Measurements from ENCODE around the gene SMAD6. TPM values are rescaled to one million over a fixed set of nuclear protein-coding genes. Genes with fewer than 3 reads are reported as not detected.

The SMAD6 gene
- total and polyA plus RNA-seq, 9 of the 15 experiments (the other 6 are each of a cell fraction or from before 2014, with no cell fraction given) = 0.10 to 15.5 (median 3.7) TPM

DNA sequence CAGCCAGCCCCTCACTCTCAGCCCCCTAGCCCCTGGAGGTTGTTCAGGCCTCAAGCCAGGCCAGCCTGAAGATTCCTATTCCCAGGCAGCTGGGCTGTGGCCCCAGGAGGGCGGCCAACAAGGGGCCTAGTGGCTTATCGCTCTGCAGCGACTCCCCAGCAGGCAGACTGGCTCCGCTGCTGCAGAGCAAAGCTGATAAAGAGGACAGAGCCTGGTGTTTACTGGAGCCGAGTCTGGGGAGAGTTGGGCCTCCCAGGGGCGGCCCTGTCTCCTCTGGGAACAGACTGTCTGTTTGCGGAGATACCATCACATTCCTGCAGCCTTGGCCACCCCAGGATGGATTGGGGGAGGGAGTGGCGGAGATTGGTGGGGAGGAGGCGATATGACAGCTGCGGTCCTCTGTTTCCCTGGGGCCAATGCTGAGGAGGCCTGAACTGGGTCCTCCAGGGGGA is 22.4 kb upstream of the SMAD6 start (continued):
- TF ChIP-seq, protein P1, sequence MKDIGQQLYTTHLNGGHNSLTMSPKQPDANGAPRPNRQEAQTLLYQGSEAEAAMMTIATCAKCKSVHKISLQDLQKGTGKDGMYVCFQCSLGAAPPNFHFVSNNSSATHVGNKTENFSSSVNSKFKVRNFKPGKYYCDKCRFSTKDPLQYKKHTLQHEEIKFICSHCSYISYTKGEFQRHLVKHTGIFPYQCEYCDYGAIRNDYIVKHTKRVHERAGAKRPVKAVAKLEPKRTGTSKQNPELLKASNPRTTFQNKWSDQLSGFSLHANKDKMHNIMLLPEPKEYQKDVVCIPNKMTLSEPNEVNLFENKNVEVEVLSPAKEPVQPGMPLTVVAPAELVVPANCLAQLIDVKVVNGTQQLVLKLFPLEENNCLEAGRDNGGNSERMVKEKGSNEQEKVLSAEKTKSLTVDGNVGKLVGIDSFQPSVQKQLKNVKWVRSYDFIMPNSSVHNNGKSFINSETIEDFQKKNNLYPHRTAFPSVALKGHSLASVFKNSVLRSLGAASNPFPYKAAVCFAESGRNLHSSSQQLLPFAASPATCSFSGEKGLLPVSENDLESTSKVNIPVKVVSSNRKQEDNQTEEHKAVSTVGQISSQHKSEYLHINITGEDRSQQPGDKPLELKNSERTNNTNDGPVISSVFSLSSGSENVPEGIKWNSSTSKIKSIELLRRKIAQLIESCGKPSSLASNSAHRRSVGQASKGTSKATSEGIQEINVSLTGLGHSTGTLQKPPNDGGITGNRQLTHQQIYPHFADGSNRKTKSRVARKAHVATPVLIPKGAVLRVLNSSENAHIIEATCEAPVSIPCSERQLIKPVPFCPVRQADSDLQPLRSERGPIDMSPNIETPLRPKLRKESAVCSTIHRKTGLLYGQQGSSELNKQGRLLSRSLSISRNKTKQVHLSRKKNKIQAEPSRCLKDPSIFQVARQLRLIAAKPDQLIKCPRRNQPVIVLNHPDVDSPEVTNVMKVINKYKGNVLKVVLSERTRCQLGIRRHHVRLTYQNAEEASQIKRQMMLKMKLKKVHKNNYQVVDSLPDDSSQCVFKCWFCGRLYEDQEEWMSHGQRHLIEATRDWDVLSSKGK (CRISPR knock-in tag; IDR thresholded peaks at IDR 0.05) = no peak
- TF ChIP-seq ASH1L (IDR thresholded peaks at IDR 0.05; ENCODE audit: borderline replicate concordance, low read depth, partially characterized antibody) (no peak), ARNT (IDR thresholded peaks at IDR 0.05) (peak; percentile 79 to 91), KLF1 (tag; IDR thresholded peaks at IDR 0.05) (no peak), SREBF2 (CRISPR knock-in tag; IDR thresholded peaks at IDR 0.05) (no peak), ZNF224 (CRISPR knock-in tag; IDR thresholded peaks at IDR 0.05) (no peak), MBD2 (IDR thresholded peaks at IDR 0.05; ENCODE audit: borderline replicate concordance, low read depth) (peak; percentile 83; the same call in 1 of the 2 replicates), MTA3 (IDR thresholded peaks at IDR 0.05; ENCODE audit: borderline replicate concordance) (peak; percentile 95), NELFE (IDR thresholded peaks at IDR 0.05; ENCODE audit: insufficient read depth, insufficient read length) (no peak), MCM3 (IDR thresholded peaks at IDR 0.05) (no peak), ZNF184 (CRISPR knock-in tag; IDR thresholded peaks at IDR 0.05) (no peak), KDM1A (IDR thresholded peaks at IDR 0.05) (peak; percentile 92 to 96), MAZ (CRISPR knock-in tag; conservative IDR thresholded peaks at IDR 0.05 in 1 of 2, IDR thresholded peaks at IDR 0.05 in 1 of 2) (peak; percentile 75 to 94), MYC (IDR thresholded peaks at IDR 0.05; ENCODE audit: low read depth, low read length) (peak; percentile 62), MYC (CRISPR knock-in tag; IDR thresholded peaks at IDR 0.05; ENCODE audit: borderline replicate concordance, low read depth) (no peak), TFAM (CRISPR knock-in tag; conservative IDR thresholded peaks at IDR 0.05) (no peak)
- TF ChIP-seq, protein P2, sequence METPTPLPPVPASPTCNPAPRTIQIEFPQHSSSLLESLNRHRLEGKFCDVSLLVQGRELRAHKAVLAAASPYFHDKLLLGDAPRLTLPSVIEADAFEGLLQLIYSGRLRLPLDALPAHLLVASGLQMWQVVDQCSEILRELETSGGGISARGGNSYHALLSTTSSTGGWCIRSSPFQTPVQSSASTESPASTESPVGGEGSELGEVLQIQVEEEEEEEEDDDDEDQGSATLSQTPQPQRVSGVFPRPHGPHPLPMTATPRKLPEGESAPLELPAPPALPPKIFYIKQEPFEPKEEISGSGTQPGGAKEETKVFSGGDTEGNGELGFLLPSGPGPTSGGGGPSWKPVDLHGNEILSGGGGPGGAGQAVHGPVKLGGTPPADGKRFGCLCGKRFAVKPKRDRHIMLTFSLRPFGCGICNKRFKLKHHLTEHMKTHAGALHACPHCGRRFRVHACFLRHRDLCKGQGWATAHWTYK (CRISPR knock-in tag; IDR thresholded peaks at IDR 0.05) = peak; percentile 86
- TF ChIP-seq, protein P3, sequence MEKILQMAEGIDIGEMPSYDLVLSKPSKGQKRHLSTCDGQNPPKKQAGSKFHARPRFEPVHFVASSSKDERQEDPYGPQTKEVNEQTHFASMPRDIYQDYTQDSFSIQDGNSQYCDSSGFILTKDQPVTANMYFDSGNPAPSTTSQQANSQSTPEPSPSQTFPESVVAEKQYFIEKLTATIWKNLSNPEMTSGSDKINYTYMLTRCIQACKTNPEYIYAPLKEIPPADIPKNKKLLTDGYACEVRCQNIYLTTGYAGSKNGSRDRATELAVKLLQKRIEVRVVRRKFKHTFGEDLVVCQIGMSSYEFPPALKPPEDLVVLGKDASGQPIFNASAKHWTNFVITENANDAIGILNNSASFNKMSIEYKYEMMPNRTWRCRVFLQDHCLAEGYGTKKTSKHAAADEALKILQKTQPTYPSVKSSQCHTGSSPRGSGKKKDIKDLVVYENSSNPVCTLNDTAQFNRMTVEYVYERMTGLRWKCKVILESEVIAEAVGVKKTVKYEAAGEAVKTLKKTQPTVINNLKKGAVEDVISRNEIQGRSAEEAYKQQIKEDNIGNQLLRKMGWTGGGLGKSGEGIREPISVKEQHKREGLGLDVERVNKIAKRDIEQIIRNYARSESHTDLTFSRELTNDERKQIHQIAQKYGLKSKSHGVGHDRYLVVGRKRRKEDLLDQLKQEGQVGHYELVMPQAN (IDR thresholded peaks at IDR 0.05; ENCODE audit: borderline replicate concordance) = no peak
- TF ChIP-seq, protein P4, sequence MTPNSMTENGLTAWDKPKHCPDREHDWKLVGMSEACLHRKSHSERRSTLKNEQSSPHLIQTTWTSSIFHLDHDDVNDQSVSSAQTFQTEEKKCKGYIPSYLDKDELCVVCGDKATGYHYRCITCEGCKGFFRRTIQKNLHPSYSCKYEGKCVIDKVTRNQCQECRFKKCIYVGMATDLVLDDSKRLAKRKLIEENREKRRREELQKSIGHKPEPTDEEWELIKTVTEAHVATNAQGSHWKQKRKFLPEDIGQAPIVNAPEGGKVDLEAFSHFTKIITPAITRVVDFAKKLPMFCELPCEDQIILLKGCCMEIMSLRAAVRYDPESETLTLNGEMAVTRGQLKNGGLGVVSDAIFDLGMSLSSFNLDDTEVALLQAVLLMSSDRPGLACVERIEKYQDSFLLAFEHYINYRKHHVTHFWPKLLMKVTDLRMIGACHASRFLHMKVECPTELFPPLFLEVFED (CRISPR knock-in tag; conservative IDR thresholded peaks at IDR 0.05) = no peak
- TF ChIP-seq, protein P5, sequence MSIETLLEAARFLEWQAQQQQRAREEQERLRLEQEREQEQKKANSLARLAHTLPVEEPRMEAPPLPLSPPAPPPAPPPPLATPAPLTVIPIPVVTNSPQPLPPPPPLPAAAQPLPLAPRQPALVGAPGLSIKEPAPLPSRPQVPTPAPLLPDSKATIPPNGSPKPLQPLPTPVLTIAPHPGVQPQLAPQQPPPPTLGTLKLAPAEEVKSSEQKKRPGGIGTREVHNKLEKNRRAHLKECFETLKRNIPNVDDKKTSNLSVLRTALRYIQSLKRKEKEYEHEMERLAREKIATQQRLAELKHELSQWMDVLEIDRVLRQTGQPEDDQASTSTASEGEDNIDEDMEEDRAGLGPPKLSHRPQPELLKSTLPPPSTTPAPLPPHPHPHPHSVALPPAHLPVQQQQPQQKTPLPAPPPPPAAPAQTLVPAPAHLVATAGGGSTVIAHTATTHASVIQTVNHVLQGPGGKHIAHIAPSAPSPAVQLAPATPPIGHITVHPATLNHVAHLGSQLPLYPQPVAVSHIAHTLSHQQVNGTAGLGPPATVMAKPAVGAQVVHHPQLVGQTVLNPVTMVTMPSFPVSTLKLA (conservative IDR thresholded peaks at IDR 0.05) = peak; percentile 50 to 74; a peak in 3 of 4 replicates

All from K562 (cell line).